WTC11 (cell line): ENCODE data around the gene GRIN2C. TPM values are rescaled to one million over a fixed set of nuclear protein-coding genes. Genes with fewer than 3 reads are reported as not detected.
A peak's percentile ranks its signal among the peaks of the same experiment; 100 is the strongest.
"Not testable (repeated sequence)": the region's sequence is repeated elsewhere in the genome, so short reads cannot be mapped to it uniquely, and the experiment has no call there.

Experiments
- ATAC-seq: fragments of 200-7000 bp; cut with Tn5 transposase; 2 replicates; pipeline ENCODE4 v1.10.0; 2021; ENCODE audit warnings: mild to moderate bottlenecking, moderate library complexity
- CTCF ChIA-PET: fragments of 300-600 bp; sonication (Branson Sonifier 250); formaldehyde crosslinking; loops from one replicate; lab custom pipeline; 2021; ENCODE audit warnings: antibody characterized with exemption; lab: Charles Lee
- POLR2A ChIA-PET: fragments of 350-600 bp; sonication (Branson Sonifier 250); formaldehyde crosslinking; loops from one replicate; lab custom pipeline; 2021; ENCODE audit warnings: antibody characterized with exemption; lab: Charles Lee
- DNase-seq: peaks from one replicate; pipeline ENCODE4 v3.0.0; 2021; ENCODE audit warnings: low spot score
- H3K27ac Mint-ChIP-seq: 2 replicates; pipeline ENCODE4 v1.8.0; 2021; ENCODE audit warnings: mixed read lengths
- H3K27me3 Mint-ChIP-seq: 2 replicates; pipeline ENCODE4 v1.8.0; 2021; ENCODE audit warnings: low read depth, mild to moderate bottlenecking, moderate library complexity, mixed read lengths
- H3K36me3 Mint-ChIP-seq: 2 replicates; pipeline ENCODE4 v1.8.0; 2021; ENCODE audit warnings: mixed read lengths
- H3K4me1 Mint-ChIP-seq: 2 replicates; pipeline ENCODE4 v1.8.0; 2022; ENCODE audit warnings: mixed read lengths
- H3K4me3 Mint-ChIP-seq: 2 replicates; pipeline ENCODE4 v1.8.0; 2021; ENCODE audit warnings: mild to moderate bottlenecking, moderate library complexity, mixed read lengths
- H3K9me3 Mint-ChIP-seq: 2 replicates; pipeline ENCODE4 v1.8.0; 2021; ENCODE audit warnings: mixed read lengths
- ATF1 ChIP-seq: sonication (generic); formaldehyde crosslinking; IDR thresholded peaks from 2 replicates; pipeline ENCODE4 v1.8.1; 2023; ENCODE audit warnings: mild to moderate bottlenecking, moderate library complexity, missing genetic modification reagents
- CREM ChIP-seq: sonication (generic); formaldehyde crosslinking; IDR thresholded peaks from 2 replicates; pipeline ENCODE4 v1.8.1; 2022; ENCODE audit warnings: mild to moderate bottlenecking, missing genetic modification reagents, moderate library complexity
- ETV6 ChIP-seq: sonication (generic); formaldehyde crosslinking; IDR thresholded peaks from 2 replicates; pipeline ENCODE4 v1.8.1; 2022; ENCODE audit warnings: mild to moderate bottlenecking, missing genetic modification reagents
- FOXJ3 ChIP-seq: sonication (generic); formaldehyde crosslinking; IDR thresholded peaks from 2 replicates; pipeline ENCODE4 v1.9.0; 2021; ENCODE audit warnings: missing genetic modification reagents, mild to moderate bottlenecking, borderline replicate concordance
- FOXP1 ChIP-seq: sonication (generic); formaldehyde crosslinking; IDR thresholded peaks from 2 replicates; pipeline ENCODE4 v1.8.0; 2022; ENCODE audit warnings: missing genetic modification reagents, mild to moderate bottlenecking, moderate library complexity, borderline replicate concordance
- MAX ChIP-seq: sonication (generic); formaldehyde crosslinking; IDR thresholded peaks from 2 replicates; pipeline ENCODE4 v1.8.0; 2022; ENCODE audit warnings: mild to moderate bottlenecking, missing genetic modification reagents
- MYBL2 ChIP-seq: sonication (generic); formaldehyde crosslinking; IDR thresholded peaks from 2 replicates; pipeline ENCODE4 v1.8.1; 2023; ENCODE audit warnings: mild to moderate bottlenecking, moderate library complexity, missing genetic modification reagents
- NFYB ChIP-seq: sonication (generic); formaldehyde crosslinking; conservative IDR thresholded peaks from 2 replicates; pipeline ENCODE4 v1.8.0; 2022; ENCODE audit warnings: low read depth, missing genetic modification reagents
- PRDM15 ChIP-seq: sonication (generic); formaldehyde crosslinking; IDR thresholded peaks from 2 replicates; pipeline ENCODE4 v1.8.0; 2022; ENCODE audit warnings: missing genetic modification reagents
- PRRX2 ChIP-seq: fragments of 250-450 bp; sonication (Bioruptor Pico); IDR thresholded peaks from 2 replicates; pipeline ENCODE4 v1.8.0; 2021; ENCODE audit warnings: mild to moderate bottlenecking
- RELA ChIP-seq: sonication (generic); formaldehyde crosslinking; IDR thresholded peaks from 2 replicates; pipeline ENCODE4 v1.8.1; 2022; ENCODE audit warnings: missing genetic modification reagents, mild to moderate bottlenecking, borderline replicate concordance
- SP1 ChIP-seq: sonication (generic); formaldehyde crosslinking; conservative IDR thresholded peaks from 2 replicates; pipeline ENCODE4 v1.8.1; 2022; ENCODE audit warnings: missing genetic modification reagents
- ZBTB21 ChIP-seq: sonication (generic); formaldehyde crosslinking; IDR thresholded peaks from 2 replicates; pipeline ENCODE4 v1.8.1; 2023; ENCODE audit warnings: mild to moderate bottlenecking, missing genetic modification reagents, borderline replicate concordance
- ZNF281 ChIP-seq: sonication (generic); formaldehyde crosslinking; IDR thresholded peaks from 2 replicates; pipeline ENCODE4 v1.8.0; 2023; ENCODE audit warnings: mild to moderate bottlenecking, missing genetic modification reagents
- ZNF671 ChIP-seq: fragments of 250-450 bp; sonication (Bioruptor Pico); IDR thresholded peaks from 2 replicates; pipeline ENCODE4 v1.8.0; 2021; ENCODE audit warnings: mild to moderate bottlenecking
- ZSCAN18 ChIP-seq: fragments of 250-450 bp; sonication (Bioruptor Pico); IDR thresholded peaks from 2 replicates; pipeline ENCODE4 v2.1.2; 2022; ENCODE audit warnings: mild to moderate bottlenecking, moderate library complexity
- total RNA-seq: library from RNA; stranded (reverse); gene quantifications from 3 replicates; pipeline ENCODE4 v1.2.3, GENCODE V29; 2021
- TF ChIP-seq, protein P1 (sequence below): sonication (generic); formaldehyde crosslinking; IDR thresholded peaks from 2 replicates; pipeline ENCODE4 v1.8.0; 2022; ENCODE audit warnings: mild to moderate bottlenecking, missing genetic modification reagents
- TF ChIP-seq, protein P2 (sequence below): sonication (generic); formaldehyde crosslinking; IDR thresholded peaks from 2 replicates; pipeline ENCODE4 v1.8.0; 2023; ENCODE audit warnings: missing genetic modification reagents
- TF ChIP-seq, protein P3 (sequence below): sonication (generic); formaldehyde crosslinking; IDR thresholded peaks from 2 replicates; pipeline ENCODE4 v1.8.1; 2022; ENCODE audit warnings: low read depth, mild to moderate bottlenecking, moderate library complexity, missing genetic modification reagents, borderline replicate concordance
- TF ChIP-seq, protein P4 (sequence below): sonication (generic); formaldehyde crosslinking; IDR thresholded peaks from 2 replicates; pipeline ENCODE4 v1.8.1; 2022; ENCODE audit warnings: mild to moderate bottlenecking, moderate library complexity, missing genetic modification reagents

GRIN2C gene
- total RNA-seq, 1 experiment from 2014 or later: 0.31 TPM

- not testable (repeated sequence) for H3K36me3 Mint-ChIP-seq, H3K4me3 Mint-ChIP-seq, H3K9me3 Mint-ChIP-seq, DNase-seq, H3K27ac Mint-ChIP-seq, ATAC-seq
- ChIA-PET CTCF (interaction anchor here (0.9 to 1.6 kb wide), 6 partner anchors 19 to 54 kb away, joined by 3 to 9 read pairs (median 4); partner anchors contain the start of gene FDXR), POLR2A (interaction anchor here (0.7 to 1.5 kb wide), 3 partner anchors 18 to 36 kb away, joined by 3 read pairs; partner anchors contain the start of gene FDXR)
- Mint-ChIP-seq H3K4me1 (peaks cover 36% of the 10 kb centered on the region), H3K27me3 (peaks cover 20% of the 10 kb centered on the region)
- TF ChIP-seq NFYB (CRISPR knock-in tag): peak; percentile 70
Measured at GRCh38 chr17:74906214-74906793, 46.6 kb upstream of the GRIN2C start.

- no peak for DNase-seq
- no peak overlapping the region for H3K4me3 Mint-ChIP-seq
- H3K9me3 Mint-ChIP-seq: peaks cover 5% of the 10 kb centered on the region
- TF ChIP-seq FOXJ3 (CRISPR knock-in tag) (no peak), PRRX2 (CRISPR knock-in tag) (no peak), FOXP1 (no peak), ATF1 (CRISPR knock-in tag) (no peak), RELA (CRISPR knock-in tag) (no peak), MAX (CRISPR knock-in tag) (no peak), ZNF281 (CRISPR knock-in tag) (no peak), PRDM15 (no peak), CREM (CRISPR knock-in tag) (no peak), MYBL2 (CRISPR knock-in tag) (no peak), ETV6 (CRISPR knock-in tag) (no peak), ZNF671 (CRISPR knock-in tag) (no peak), ZSCAN18 (no peak), ZBTB21 (CRISPR knock-in tag) (no peak), SP1 (CRISPR knock-in tag) (no peak)
- TF ChIP-seq, protein P1, sequence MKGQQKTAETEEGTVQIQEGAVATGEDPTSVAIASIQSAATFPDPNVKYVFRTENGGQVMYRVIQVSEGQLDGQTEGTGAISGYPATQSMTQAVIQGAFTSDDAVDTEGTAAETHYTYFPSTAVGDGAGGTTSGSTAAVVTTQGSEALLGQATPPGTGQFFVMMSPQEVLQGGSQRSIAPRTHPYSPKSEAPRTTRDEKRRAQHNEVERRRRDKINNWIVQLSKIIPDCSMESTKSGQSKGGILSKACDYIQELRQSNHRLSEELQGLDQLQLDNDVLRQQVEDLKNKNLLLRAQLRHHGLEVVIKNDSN: no peak
- TF ChIP-seq, protein P2, sequence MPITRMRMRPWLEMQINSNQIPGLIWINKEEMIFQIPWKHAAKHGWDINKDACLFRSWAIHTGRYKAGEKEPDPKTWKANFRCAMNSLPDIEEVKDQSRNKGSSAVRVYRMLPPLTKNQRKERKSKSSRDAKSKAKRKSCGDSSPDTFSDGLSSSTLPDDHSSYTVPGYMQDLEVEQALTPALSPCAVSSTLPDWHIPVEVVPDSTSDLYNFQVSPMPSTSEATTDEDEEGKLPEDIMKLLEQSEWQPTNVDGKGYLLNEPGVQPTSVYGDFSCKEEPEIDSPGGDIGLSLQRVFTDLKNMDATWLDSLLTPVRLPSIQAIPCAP (CRISPR knock-in tag): no peak
- TF ChIP-seq, protein P3, sequence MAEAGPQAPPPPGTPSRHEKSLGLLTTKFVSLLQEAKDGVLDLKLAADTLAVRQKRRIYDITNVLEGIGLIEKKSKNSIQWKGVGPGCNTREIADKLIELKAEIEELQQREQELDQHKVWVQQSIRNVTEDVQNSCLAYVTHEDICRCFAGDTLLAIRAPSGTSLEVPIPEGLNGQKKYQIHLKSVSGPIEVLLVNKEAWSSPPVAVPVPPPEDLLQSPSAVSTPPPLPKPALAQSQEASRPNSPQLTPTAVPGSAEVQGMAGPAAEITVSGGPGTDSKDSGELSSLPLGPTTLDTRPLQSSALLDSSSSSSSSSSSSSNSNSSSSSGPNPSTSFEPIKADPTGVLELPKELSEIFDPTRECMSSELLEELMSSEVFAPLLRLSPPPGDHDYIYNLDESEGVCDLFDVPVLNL (CRISPR knock-in tag): no peak
- TF ChIP-seq, protein P4, sequence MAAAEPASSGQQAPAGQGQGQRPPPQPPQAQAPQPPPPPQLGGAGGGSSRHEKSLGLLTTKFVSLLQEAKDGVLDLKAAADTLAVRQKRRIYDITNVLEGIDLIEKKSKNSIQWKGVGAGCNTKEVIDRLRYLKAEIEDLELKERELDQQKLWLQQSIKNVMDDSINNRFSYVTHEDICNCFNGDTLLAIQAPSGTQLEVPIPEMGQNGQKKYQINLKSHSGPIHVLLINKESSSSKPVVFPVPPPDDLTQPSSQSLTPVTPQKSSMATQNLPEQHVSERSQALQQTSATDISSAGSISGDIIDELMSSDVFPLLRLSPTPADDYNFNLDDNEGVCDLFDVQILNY (CRISPR knock-in tag): no peak
- H3K27ac Mint-ChIP-seq: no peak overlapping the region
- 0 out of 2 replicates have a peak, but pooled peaks cover 3% of the 10 kb centered on the region for H3K36me3 Mint-ChIP-seq
- peaks cover 20% of the 10 kb centered on the region for H3K27me3 Mint-ChIP-seq
- peaks cover 24% of the 10 kb centered on the region for H3K4me1 Mint-ChIP-seq
- ChIA-PET CTCF (no interaction called here), POLR2A (interaction anchor here (0.7 kb wide), 1 partner anchor 18 kb away, joined by 5 read pairs; the partner anchor contains the start of gene USH1G)
- ATAC-seq: no peak
Measured at GRCh38 chr17:74904687-74905409, 45.2 kb upstream of the GRIN2C start.
